D721Med (cell line): ENCODE results near the gene JAKMIP1.

Source experiments
- DNase-seq: peaks from one replicate; pipeline ENCODE4 v3.0.0; 2011; ENCODE audit warnings: low spot score; ENCODE audit not compliant: insufficient read length
- FAIRE-seq: peaks from 2 replicates; lab custom pipeline; 2011; peaks lifted over from hg19 to GRCh38; lab: Jason Lieb, UNC
- TF ChIP-seq, protein P1 (sequence below): IDR thresholded peaks from 2 replicates; pipeline ENCODE4 v1.5.1; 2012; ENCODE audit warnings: mild to moderate bottlenecking, control low read depth; ENCODE audit not compliant: insufficient read depth; ENCODE audit errors: missing control alignments

The JAKMIP1 gene

DNA sequence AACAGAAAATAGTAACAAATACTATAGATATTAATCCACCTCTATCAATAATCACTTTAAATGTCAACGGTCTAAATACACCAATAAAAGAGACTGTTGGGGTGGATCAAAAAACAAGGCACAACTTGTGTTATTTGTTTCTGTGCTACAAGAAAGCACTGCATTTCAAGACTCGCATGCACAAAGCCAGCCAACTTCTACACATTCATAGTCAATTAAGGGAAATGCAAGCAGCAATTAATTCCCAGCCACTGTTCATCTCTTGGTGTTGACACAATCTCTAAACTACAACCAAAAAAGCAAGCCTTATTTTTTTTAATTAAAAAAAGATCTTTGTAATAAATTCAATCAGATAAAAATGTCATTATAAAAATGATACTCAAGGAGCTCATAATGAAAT, 67.6 kb downstream of the JAKMIP1 start:
- no peak for FAIRE-seq
- TF ChIP-seq, protein P1, sequence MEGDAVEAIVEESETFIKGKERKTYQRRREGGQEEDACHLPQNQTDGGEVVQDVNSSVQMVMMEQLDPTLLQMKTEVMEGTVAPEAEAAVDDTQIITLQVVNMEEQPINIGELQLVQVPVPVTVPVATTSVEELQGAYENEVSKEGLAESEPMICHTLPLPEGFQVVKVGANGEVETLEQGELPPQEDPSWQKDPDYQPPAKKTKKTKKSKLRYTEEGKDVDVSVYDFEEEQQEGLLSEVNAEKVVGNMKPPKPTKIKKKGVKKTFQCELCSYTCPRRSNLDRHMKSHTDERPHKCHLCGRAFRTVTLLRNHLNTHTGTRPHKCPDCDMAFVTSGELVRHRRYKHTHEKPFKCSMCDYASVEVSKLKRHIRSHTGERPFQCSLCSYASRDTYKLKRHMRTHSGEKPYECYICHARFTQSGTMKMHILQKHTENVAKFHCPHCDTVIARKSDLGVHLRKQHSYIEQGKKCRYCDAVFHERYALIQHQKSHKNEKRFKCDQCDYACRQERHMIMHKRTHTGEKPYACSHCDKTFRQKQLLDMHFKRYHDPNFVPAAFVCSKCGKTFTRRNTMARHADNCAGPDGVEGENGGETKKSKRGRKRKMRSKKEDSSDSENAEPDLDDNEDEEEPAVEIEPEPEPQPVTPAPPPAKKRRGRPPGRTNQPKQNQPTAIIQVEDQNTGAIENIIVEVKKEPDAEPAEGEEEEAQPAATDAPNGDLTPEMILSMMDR = no peak
- no peak for DNase-seq

DNA sequence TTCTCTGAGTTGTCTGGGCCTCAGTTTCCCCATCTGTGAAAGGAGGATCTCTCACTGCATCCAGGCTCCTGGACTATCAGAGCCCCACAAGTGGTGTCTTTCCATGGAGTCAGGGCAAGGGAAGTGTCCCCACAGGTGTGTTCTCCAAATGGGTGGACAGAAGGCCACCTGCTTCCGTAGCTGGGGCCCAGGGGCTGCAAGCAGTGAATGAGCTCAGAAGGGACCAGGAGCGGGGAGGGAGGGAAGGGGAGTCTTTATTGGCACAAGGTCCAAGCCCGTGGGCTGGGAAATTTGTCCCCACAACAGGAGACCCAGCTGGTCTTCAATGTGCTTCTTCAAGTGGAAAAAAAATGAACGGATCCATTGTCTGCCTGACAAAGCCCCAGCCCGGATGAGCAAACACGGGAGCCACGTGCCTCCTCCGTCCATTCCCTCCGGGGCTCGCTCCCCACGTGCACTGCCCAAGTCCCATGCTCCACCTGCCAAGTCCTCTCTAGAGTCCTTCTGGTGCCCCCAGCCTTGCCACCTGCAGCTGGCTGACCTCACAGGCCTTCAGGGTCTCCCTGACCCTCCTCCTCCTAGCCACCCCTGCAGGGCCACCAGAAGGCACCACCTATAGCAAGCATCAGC, 72.0 kb downstream of the JAKMIP1 start:
- no peak for FAIRE-seq
- no peak for DNase-seq
- TF ChIP-seq, protein P1 = no peak

DNA sequence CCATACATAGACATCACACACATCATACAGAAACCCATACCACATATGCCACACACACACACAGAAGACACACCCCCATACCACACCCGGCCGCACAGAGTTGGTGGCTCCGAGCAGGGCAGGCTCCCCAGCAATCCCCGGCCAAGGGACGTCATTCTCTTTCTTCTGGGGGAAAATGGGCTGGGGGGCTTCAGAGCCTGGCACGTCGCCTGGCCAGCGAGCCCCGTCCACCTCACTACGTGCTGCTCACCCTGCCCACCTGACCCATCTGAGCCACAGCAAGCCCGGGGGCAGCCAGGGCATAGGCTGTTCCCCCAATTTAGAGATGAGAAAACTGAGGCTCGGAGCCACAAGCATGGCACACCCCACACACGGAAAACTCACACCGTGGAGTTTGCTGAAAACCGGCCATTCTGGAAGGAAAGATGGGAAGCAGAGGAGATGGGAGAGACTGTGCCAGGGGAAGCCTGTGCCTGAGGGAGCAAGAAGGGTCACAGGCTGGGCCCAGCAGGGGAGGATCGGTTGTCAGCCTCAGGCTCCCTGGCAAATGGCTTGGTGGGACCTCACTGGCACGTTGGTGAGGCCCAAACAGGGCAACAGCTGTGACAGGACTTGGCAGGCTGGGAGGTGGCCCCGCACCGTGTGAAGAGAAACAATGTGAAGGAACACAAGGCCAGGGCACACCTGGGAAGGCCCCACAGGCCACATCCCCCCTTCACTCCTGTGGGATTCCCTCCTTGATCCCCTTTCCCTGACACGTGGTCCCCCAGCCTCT, 73.2 kb downstream of the JAKMIP1 start:
- TF ChIP-seq, protein P1 = no peak
- DNase-seq (no peak), FAIRE-seq (no peak)

DNA sequence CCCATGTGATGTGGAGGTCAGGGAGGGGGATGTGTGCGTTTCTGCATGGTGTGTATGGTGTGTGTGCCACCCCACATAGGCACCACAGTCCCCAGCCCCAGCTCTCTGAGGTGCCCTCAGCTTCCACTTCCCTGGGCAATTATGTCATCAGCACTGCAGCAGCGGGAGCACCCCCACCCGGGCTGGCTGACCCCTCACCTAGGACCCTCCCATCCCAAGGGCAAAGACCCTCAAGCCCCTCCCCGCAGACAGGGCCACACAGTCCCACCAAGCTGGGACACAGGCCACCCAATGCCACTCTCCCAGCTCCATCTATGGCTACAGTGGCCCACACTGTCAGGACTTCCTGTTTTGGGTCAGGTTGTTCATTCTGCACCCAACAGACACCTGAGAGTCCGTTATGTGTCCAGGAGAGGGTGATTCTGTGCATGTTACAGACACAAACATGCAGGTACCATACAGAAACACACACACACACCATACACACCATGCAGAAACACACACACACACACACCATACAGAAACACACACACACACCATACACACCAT, 75.2 kb downstream of the JAKMIP1 start:
- FAIRE-seq = no peak

DNA sequence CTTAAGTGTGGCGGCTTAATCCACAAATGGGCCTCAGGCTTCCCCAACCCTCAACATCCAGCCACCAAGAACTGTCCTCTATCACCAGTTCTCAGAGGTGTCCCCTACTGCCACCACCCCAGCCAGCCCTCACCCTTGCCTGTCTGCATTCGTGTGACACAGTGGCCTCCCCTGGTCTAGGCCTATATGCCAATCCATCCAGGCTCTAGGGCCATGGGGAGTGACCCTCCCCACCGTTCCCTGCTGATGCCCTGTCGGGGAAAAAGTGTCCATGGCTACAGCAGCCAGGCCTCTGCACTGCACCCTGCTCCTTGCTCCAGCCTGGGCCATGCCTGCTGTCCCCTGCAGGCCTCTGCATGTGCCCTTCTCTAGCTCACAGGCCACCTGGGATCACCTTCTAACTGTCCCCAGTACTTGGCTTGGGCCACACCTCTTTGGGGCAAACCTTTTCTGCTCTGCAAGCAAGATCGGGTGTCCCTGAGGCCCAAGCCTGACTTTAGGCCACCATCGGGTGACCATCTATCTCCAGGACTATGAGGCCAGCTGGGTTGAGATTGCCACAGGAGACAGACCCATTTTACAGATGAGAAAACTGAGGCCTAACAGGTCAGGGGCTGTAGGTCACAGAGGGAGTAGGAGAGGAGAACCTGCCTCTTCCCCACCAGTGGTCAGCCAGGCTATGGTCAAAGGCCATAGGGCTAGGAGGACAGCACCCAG, 75.8 kb downstream of the JAKMIP1 start:
- DNase-seq (no peak), FAIRE-seq (no peak)
- TF ChIP-seq, protein P1 = no peak

More for the DNA sequence above, 75.2 kb downstream of the JAKMIP1 start:
- no peak for DNase-seq
- TF ChIP-seq, protein P1 = no peak

DNA sequence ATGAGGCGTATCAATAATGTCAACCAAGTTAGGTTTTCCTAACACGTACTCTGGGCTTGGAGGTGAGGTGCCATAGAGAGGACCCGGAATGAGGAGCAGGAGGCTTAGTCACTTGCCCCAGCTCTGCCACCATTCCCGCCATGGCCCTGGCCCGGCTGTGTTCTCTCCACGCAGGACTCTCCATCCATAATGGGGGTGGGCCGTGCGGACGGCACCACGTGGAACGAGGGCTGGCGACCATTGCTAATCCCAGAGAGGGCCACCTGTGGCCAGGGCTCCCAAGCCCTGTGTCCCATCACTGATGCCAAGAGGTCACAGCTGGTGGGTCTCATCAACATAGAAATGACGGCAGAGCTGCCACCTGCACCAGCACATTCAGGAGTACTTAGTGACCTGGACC, 76.4 kb downstream of the JAKMIP1 start:
- DNase-seq (no peak), FAIRE-seq (no peak)

More for the DNA sequence above, 76.4 kb downstream of the JAKMIP1 start:
- TF ChIP-seq, protein P1 = no peak
